Heart right ventricle (tissue), 16 donors: Measurements from ENCODE around the gene DVL2. TPM values are rescaled to one million over a fixed set of nuclear protein-coding genes. Genes with fewer than 3 reads are reported as not detected.
A peak's percentile ranks its signal among the peaks of the same experiment; 100 is the strongest.

Experiments
- ATAC-seq, 8 donors: fragments of 200-7000 bp; cut with Tn5 transposase; one replicate each; pipeline ENCODE4 v1.9.1; 2020; ENCODE audit warnings: mild to moderate bottlenecking in 8 of 8, moderate library complexity in 8 of 8, moderate number of reproducible peaks in 1 of 8
- DNase-seq, 2 donors: peaks; one replicate each; pipeline ENCODE4 v3.0.0-alpha.2; 2020
- H3K27ac ChIP-seq, 10 donors: fragments of 200-600 bp; sonication (generic) in 2 of 10; one replicate each; pipeline versions ENCODE4 v1.5.0 to v1.8.0; 2020 to 2022; ENCODE audit warnings: mild to moderate bottlenecking in 3 of 10
- H3K27me3 ChIP-seq, 7 donors: fragments of 200-600 bp; one replicate each; pipeline ENCODE4 v1.8.0; 2021 to 2022; ENCODE audit warnings: mild to moderate bottlenecking in 2 of 7
- H3K36me3 ChIP-seq, 9 donors: fragments of 200-600 bp; sonication (generic) in 1 of 9; one replicate each; pipeline versions ENCODE4 v1.5.0 to v1.8.0; 2020 to 2022; ENCODE audit warnings: mild to moderate bottlenecking in 2 of 9
- H3K4me1 ChIP-seq, 9 donors: fragments of 200-600 bp; sonication (generic) in 1 of 9; one replicate each; pipeline versions ENCODE4 v1.5.0 to v1.8.0; 2020 to 2022; ENCODE audit warnings: mild to moderate bottlenecking in 4 of 9
- H3K4me3 ChIP-seq, 10 donors: fragments of 200-600 bp; sonication (generic) in 2 of 10; one replicate each; pipeline versions ENCODE4 v1.5.0 to v1.8.0; 2020 to 2022; ENCODE audit warnings: mild to moderate bottlenecking in 7 of 10, moderate library complexity in 2 of 10
- H3K9me3 ChIP-seq, 11 donors: fragments of 200-600 bp in 10 of 11; sonication (generic) in 2 of 11; one replicate each; pipeline versions ENCODE4 v1.5.0 to v1.8.0; 2013 to 2022; ENCODE audit warnings: mild to moderate bottlenecking in 2 of 11, control low read depth in 1 of 11, moderate library complexity in 1 of 11
- WGBS, 2 donors: extraction: QIAGEN DNeasy Blood & Tissue Kit; methylation state at CpG; one replicate each; pipeline ENCODE4 v1.1.7; 2013; ENCODE audit warnings: inconsistent platforms in 1 of 2; 5-methylcytosine and 5-hydroxymethylcytosine counted together
- intact Hi-C, 10 donors: fragments of 100-400 bp; cut with DNase I; formaldehyde crosslinking; loops; one replicate each; pipeline versions ENCODE4 v1.11.1 to v1.14.2; 2022
- polyA plus RNA-seq, 2 donors: library from polyadenylated mRNA; stranded (reverse); fragments of 200-250 nt; gene quantifications; one replicate each; pipeline ENCODE4 v1.2.3, GENCODE V29; 2013
- total RNA-seq, 10 donors: library from RNA; stranded (reverse); fragmentation: NEBNext Ultra II Directional in 3 of 10; extraction: Animal tissue kit (Norgen Biotek cat#: 25700) in 3 of 10; gene quantifications; one replicate each; pipeline versions ENCODE4 v1.2.1 to v1.2.4, GENCODE V29; 2021 to 2023
- TF ChIP-seq, protein P1 (sequence below), 9 donors: fragments of 200-600 bp; sonication (generic) in 2 of 9; IDR thresholded peaks; one replicate each; pipeline versions ENCODE4 v1.5.0 to v1.8.0; 2021 to 2022; ENCODE audit warnings: antibody characterized with exemption in 9 of 9, mild to moderate bottlenecking in 5 of 9, moderate library complexity in 1 of 9
- donor health status: Arrhythmogenic right ventricular cardiomyopathy.
- donor health status: ischemic (EF 13 %, LVEDD 7.1; RV severe dilation, severe dysfunction).
- donor health status: healthy with polysubstance abuse.
- donor health status: DM: no; HTN: yes; CAD: no.
- donor health status: DM: no; HTN: no; CAD: no.
- donor health status: ischemic (EF 25% LVEDD 6.9; RV normal size, moderate dysfunction).
- donor health status: ischemic (EF 25% LVEDD 5.7; RV mildly dilated, moderate dysfunction).
- donor health status: healthy.
- donor health status: DM: yes; HTN: yes; CAD: no.
- donor health status: Ischemic cardiomyopathy.
- donor health status: ischemic (EF 35%, LVEDD 5.7; RV mildly dilated, moderate dysfunction).
- donor health status: nonischemic (EF 11% LVEDD 7.7; RV severe dilation, severe dysfunction).
- donor health status: DM: yes; HTN: yes; CAD: no.
- donor health status: PGD.
- donor health status: ischemic (EF 29% LVEDD 5.4; RV normal size, mild dysfunction).
- donor health status: nonischemic (EF 23%, LVEDD 6.1; RV moderate dilation, normal function).

DVL2 gene
- total and polyA plus RNA-seq, 12 donors: 10.0 to 25.6 (median 18.0) TPM

GRCh38 chr17:7222972-7223292, 11.4 kb downstream of the DVL2 start:
- WGBS, 2 donors: 73 to 80% methylated on average over 7 of the region's 7 CpGs
- ATAC-seq (no peak), DNase-seq (no peak)
- H3K4me1 ChIP-seq: peaks cover 13 to 72% (median 41%) of the 10 kb centered on the region in 9 donors
- H3K27me3 ChIP-seq: no peaks in the 10 kb centered on the region
- no peak overlapping the region for H3K4me3 ChIP-seq
- peak overlapping the region in 2 of 10 donors; percentile 7 to 48 for H3K27ac ChIP-seq
- intact Hi-C loops: no loop called here
- H3K36me3 ChIP-seq: peaks cover 0 to 73% (median 28%) of the 10 kb centered on the region in 9 donors
- no peaks in the 10 kb centered on the region for H3K9me3 ChIP-seq
- TF ChIP-seq, protein P1, sequence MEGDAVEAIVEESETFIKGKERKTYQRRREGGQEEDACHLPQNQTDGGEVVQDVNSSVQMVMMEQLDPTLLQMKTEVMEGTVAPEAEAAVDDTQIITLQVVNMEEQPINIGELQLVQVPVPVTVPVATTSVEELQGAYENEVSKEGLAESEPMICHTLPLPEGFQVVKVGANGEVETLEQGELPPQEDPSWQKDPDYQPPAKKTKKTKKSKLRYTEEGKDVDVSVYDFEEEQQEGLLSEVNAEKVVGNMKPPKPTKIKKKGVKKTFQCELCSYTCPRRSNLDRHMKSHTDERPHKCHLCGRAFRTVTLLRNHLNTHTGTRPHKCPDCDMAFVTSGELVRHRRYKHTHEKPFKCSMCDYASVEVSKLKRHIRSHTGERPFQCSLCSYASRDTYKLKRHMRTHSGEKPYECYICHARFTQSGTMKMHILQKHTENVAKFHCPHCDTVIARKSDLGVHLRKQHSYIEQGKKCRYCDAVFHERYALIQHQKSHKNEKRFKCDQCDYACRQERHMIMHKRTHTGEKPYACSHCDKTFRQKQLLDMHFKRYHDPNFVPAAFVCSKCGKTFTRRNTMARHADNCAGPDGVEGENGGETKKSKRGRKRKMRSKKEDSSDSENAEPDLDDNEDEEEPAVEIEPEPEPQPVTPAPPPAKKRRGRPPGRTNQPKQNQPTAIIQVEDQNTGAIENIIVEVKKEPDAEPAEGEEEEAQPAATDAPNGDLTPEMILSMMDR (IDR thresholded peaks at IDR 0.05): no peak

DNA sequence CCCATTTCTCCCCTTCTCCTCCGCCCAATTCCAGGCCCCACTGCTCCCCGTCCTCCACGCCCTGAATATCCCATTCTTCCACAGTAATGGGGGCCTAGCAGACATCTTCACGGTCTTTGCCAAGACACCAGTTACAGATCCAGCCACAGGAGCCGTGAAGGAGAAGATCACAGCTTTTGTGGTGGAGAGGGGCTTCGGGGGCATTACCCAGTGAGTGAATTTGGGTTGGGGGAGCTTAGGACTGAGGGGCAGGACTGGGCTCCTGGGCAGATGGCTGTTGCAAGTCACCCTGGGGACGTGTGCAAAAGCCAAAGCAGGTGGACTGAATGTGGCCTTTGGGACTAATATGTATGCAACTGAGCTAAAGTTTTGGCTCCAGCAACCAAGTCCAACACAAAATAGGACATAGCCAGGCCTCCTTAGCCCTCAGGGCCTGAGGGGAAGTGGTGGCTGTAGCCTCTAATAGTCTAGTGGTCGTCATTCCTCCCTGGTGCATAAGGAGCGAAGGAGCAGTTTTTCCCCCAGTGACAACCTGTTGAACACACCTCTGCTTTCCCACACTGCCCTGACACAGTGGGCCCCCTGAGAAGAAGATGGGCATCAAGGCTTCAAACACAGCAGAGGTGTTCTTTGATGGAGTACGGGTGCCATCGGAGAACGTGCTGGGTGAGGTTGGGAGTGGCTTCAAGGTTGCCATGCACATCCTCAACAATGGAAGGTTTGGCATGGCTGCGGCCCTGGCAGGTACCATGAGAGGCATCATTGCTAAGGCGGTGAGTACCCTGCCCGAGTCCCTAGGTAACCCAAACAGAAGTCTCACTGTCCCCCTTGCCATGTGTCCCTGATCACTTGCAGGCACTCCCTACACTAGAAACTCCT, 12.0 kb downstream of the DVL2 start:
- H3K4me1 ChIP-seq: peaks cover 16 to 76% (median 42%) of the 10 kb centered on the region in 9 donors
- intact Hi-C loops: no loop called here
- peak overlapping the region in 3 of 10 donors; percentile 98 to 99 (median 98) for H3K27ac ChIP-seq
- no peak for ATAC-seq
- DNase-seq: no peak
- peaks cover 0 to 67% (median 25%) of the 10 kb centered on the region in 9 donors for H3K36me3 ChIP-seq
- no peak overlapping the region for H3K4me3 ChIP-seq
- TF ChIP-seq, protein P1 (IDR thresholded peaks at IDR 0.05): no peak
- no peaks in the 10 kb centered on the region for H3K9me3 ChIP-seq
- WGBS, 2 donors: 81 to 83% methylated on average over 15 of the region's 15 CpGs
- H3K27me3 ChIP-seq: no peaks in the 10 kb centered on the region

DNA sequence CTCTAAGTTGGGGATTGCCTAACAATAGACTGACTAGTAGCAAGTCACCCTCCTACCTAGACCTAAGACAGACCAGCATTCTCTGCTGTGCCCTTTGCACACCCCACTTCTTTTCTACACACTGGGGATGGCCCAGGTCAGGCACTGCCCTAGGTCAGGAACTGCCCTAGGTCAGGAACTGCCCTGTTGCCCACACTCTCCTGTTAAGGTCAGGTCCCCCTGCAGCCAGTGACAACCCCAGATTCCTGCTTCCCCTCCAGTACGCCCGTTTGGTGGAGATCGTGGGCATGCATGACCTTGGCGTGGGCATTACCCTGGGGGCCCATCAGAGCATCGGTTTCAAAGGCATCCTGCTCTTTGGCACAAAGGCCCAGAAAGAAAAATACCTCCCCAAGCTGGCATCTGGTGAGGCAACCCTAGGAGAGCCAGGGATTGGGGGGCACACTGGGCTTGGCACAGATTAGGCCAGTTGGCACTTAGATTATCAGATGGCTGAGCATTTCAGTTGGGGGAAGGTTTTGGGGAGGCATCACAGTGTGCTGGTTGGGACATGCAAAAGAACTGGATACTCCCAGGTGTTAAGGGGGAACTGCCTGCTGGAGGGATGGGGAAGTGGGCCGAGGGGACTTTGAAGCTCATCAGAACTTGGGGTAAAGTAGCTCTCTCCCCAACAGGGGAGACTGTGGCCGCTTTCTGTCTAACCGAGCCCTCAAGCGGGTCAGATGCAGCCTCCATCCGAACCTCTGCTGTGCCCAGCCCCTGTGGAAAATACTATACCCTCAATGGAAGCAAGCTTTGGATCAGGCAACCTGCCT, 12.8 kb downstream of the DVL2 start:
- no peak for ATAC-seq
- H3K27ac ChIP-seq: peak overlapping the region in 9 of 10 donors; percentile 96 to 100 (median 98)
- H3K36me3 ChIP-seq: peaks cover 0 to 58% (median 17%) of the 10 kb centered on the region in 9 donors
- peak overlapping the region in 9 of 10 donors; percentile 63 to 99 (median 87) for H3K4me3 ChIP-seq
- H3K9me3 ChIP-seq: no peaks in the 10 kb centered on the region
- intact Hi-C loops: no loop called here
- H3K27me3 ChIP-seq: no peaks in the 10 kb centered on the region
- TF ChIP-seq, protein P1 (IDR thresholded peaks at IDR 0.05): no peak
- WGBS, 2 donors: 67 to 72% methylated on average over 10 of the region's 10 CpGs
- H3K4me1 ChIP-seq: peaks cover 16 to 82% (median 45%) of the 10 kb centered on the region in 9 donors
- DNase-seq: no peak

GRCh38 chr17:7220593-7221277, 13.6 kb downstream of the DVL2 start:
- 27 to 28% methylated on average over 11 of the region's 11 CpGs for WGBS, 2 donors
- Histone ChIP-seq H3K4me3 (peak overlapping the region; percentile 63 to 99 (median 88)), H3K36me3 (peaks cover 0 to 51% (median 11%) of the 10 kb centered on the region in 9 donors), H3K27ac (peak overlapping the region; percentile 91 to 100 (median 98)), H3K4me1 (peaks cover 16 to 86% (median 53%) of the 10 kb centered on the region in 9 donors), H3K27me3 (no peaks in the 10 kb centered on the region), H3K9me3 (no peaks in the 10 kb centered on the region)
- intact Hi-C loops: no loop called here
- TF ChIP-seq, protein P1 (IDR thresholded peaks at IDR 0.05): peak in 6 of 9 donors; percentile 24 to 53 (median 44)
- ATAC-seq (peak in 6 of 8 donors; percentile 2 to 18 (median 13)), DNase-seq (no peak)
